ENCODE data around the gene AP1G2. TPM values are rescaled to one million over a fixed set of nuclear protein-coding genes. Genes with fewer than 3 reads are reported as not detected.

The AP1G2 gene
- total RNA-seq, 1 experiment from 2014 or later, result 26.0 TPM

DNA sequence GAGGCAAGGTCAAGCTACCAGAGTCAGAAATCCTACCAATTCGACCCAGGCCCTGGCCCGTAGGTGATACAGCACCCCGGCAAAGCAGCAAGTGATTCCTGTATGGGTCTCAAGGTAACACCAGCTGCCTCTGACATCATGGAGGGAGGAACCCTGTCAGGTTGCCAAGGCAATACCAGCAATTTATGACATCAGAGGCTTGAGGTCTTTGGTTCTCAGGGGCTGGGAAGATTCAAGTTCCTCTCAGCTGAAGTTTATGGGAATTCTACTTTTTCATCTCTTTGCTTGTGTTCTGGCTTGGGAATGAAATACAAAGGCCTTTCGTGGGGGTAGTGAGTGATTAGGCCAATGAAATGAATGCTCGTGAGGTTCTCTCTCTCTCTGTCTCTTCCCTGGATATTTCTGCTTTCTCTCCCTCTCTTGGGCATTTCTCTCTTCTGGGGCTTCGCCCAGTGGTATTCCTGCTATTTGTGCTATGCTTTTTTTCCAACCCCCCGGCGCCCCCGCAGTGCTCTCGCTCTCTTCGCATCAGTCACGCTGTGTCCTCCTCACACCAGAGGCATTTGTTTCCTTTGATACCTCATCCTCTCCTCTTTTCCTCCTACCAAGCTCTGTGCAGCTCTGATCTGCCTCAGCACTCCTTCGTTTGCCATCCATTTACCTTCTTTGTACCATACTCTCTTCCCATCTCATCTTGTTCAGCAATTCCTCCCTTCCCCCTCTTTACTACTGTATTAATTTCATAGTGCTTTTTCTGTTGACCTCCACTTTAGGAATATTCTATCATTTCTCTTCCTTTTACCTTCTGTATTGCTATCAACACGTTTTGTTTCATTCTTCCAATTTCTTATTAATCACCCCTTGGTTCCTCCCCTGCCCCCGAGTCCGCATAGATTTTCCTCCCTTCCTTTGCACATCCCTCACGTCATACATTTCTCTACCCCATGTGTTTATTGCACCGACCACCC lies 19.0 kb downstream of the AP1G2 start:
- no peak for DNase-seq (ENCODE audit: low spot score)
- peaks cover 5% of the 10 kb centered on the region for H3K4me1 ChIP-seq (ENCODE audit: insufficient read depth, low read length, poor library complexity, severe bottlenecking)
- no peaks in the 10 kb centered on the region for H3K27me3 ChIP-seq (replicated peaks; ENCODE audit: insufficient read depth, low read depth, low read length, poor library complexity)
- no peak overlapping the region for H3K4me3 ChIP-seq (ENCODE audit: low read depth, low read length, poor library complexity, severe bottlenecking)
- H3K27ac ChIP-seq (ENCODE audit: low read depth, low read length, poor library complexity, severe bottlenecking), result no peak overlapping the region
- TF ChIP-seq, protein P1, sequence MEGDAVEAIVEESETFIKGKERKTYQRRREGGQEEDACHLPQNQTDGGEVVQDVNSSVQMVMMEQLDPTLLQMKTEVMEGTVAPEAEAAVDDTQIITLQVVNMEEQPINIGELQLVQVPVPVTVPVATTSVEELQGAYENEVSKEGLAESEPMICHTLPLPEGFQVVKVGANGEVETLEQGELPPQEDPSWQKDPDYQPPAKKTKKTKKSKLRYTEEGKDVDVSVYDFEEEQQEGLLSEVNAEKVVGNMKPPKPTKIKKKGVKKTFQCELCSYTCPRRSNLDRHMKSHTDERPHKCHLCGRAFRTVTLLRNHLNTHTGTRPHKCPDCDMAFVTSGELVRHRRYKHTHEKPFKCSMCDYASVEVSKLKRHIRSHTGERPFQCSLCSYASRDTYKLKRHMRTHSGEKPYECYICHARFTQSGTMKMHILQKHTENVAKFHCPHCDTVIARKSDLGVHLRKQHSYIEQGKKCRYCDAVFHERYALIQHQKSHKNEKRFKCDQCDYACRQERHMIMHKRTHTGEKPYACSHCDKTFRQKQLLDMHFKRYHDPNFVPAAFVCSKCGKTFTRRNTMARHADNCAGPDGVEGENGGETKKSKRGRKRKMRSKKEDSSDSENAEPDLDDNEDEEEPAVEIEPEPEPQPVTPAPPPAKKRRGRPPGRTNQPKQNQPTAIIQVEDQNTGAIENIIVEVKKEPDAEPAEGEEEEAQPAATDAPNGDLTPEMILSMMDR (conservative IDR thresholded peaks at IDR 0.05; ENCODE audit: low read depth, low read length), result no peak
- TF ChIP-seq EZH2 (IDR thresholded peaks at IDR 0.05; ENCODE audit: borderline replicate concordance, low read depth, low read length, poor library complexity, severe bottlenecking), result no peak
- no peaks in the 10 kb centered on the region for H3K9me3 ChIP-seq (ENCODE audit: low read depth, low read length, poor library complexity, severe bottlenecking)
- ChIA-PET POLR2A (ENCODE audit: low non-redundant PET) (no interaction called here), CTCF (no interaction called here)
- intact Hi-C loops (cut with micrococcal nuclease; ENCODE audit: unreplicated experiment), result no loop called here
- no peaks in the 10 kb centered on the region for H3K36me3 ChIP-seq (ENCODE audit: insufficient read depth, low read length, poor library complexity, severe bottlenecking)
- no TSS peak for BruUV-seq (replicated peaks)

DNA sequence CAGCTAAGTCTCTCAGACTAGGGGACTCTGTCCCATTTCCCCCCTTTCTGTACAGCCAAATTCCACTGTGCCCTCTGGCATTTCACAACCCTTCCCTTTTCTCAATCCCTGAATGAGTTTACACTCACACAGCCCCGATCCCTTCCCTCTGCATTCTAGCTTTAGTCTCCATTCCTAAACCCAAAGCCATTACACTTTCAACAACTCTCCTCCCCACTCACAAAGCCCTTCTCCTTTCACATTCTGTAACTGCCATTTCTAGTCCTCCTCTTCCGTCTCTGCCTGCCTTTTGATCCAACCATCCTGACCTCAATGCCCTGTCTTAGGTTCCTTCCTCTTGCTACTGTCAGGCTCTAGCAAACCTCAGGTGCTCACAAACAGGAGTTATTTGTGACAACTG lies 19.7 kb downstream of the AP1G2 start:
- no peak for DNase-seq (ENCODE audit: low spot score)
- Histone ChIP-seq H3K36me3 (ENCODE audit: insufficient read depth, low read length, poor library complexity, severe bottlenecking) (no peaks in the 10 kb centered on the region), H3K4me3 (ENCODE audit: low read depth, low read length, poor library complexity, severe bottlenecking) (no peak overlapping the region), H3K9me3 (ENCODE audit: low read depth, low read length, poor library complexity, severe bottlenecking) (no peaks in the 10 kb centered on the region), H3K4me1 (ENCODE audit: insufficient read depth, low read length, poor library complexity, severe bottlenecking) (peaks cover 5% of the 10 kb centered on the region), H3K27ac (ENCODE audit: low read depth, low read length, poor library complexity, severe bottlenecking) (no peak overlapping the region), H3K27me3 (replicated peaks; ENCODE audit: insufficient read depth, low read depth, low read length, poor library complexity) (no peaks in the 10 kb centered on the region)
- BruUV-seq (replicated peaks), result no TSS peak
- intact Hi-C loops (cut with micrococcal nuclease; ENCODE audit: unreplicated experiment), result no loop called here
- ChIA-PET POLR2A (ENCODE audit: low non-redundant PET) (no interaction called here), CTCF (no interaction called here)
- TF ChIP-seq EZH2 (IDR thresholded peaks at IDR 0.05; ENCODE audit: borderline replicate concordance, low read depth, low read length, poor library complexity, severe bottlenecking), result no peak
- TF ChIP-seq, protein P1 (conservative IDR thresholded peaks at IDR 0.05; ENCODE audit: low read depth, low read length), result no peak

DNA sequence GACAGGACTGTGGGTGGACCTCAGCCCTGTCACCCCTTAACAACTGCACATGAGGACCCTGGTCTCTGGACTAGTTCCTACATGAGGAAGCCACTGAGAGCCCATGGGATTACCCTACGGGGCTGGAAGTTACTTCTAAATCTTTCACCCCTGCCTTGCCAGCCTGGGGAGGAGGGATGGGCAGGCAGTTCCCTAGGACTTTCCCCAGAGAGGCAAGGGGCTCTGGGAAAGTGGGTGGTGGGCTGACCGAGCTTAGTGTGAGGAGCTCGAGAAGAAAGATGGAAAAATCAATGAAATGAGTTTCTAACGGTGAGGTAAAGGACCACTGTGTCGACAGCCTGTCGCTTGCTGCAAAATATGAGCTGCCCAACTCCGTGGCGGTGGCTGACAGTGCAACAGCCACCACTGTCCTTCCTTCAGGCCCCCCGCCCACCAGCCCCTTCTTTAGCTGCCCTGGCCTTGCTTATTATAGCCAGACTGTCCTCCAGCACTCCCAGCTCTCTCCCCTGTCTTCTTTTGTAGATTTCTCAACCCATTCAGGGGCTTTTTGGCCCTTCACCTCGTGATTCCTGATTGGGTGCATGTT lies 21.0 kb downstream of the AP1G2 start:
- TF ChIP-seq, protein P1 (conservative IDR thresholded peaks at IDR 0.05; ENCODE audit: low read depth, low read length), result no peak
- TF ChIP-seq EZH2 (IDR thresholded peaks at IDR 0.05; ENCODE audit: borderline replicate concordance, low read depth, low read length, poor library complexity, severe bottlenecking), result no peak
- intact Hi-C loops (cut with micrococcal nuclease; ENCODE audit: unreplicated experiment), result no loop called here
- no peaks in the 10 kb centered on the region for H3K27me3 ChIP-seq (replicated peaks; ENCODE audit: insufficient read depth, low read depth, low read length, poor library complexity)
- H3K4me3 ChIP-seq (ENCODE audit: low read depth, low read length, poor library complexity, severe bottlenecking), result no peak overlapping the region
- H3K27ac ChIP-seq (ENCODE audit: low read depth, low read length, poor library complexity, severe bottlenecking), result no peak overlapping the region
- POLR2A ChIA-PET (ENCODE audit: low non-redundant PET), result no interaction called here
- CTCF ChIA-PET, result interaction anchor here (0.6 kb wide), 1 partner anchor 48 kb away, joined by 3 read pairs; no protein-coding TSS in a partner anchor
- H3K36me3 ChIP-seq (ENCODE audit: insufficient read depth, low read length, poor library complexity, severe bottlenecking), result no peaks in the 10 kb centered on the region
- H3K9me3 ChIP-seq (ENCODE audit: low read depth, low read length, poor library complexity, severe bottlenecking), result no peaks in the 10 kb centered on the region
- no peak for DNase-seq (ENCODE audit: low spot score)
- BruUV-seq (replicated peaks), result no TSS peak
- H3K4me1 ChIP-seq (ENCODE audit: insufficient read depth, low read length, poor library complexity, severe bottlenecking), result peaks cover 5% of the 10 kb centered on the region

Data from A673 (cell line).